Heart right ventricle (tissue), 16 donors: ENCODE measurements around the gene AHNAK2. TPM values are rescaled to one million over a fixed set of nuclear protein-coding genes. Genes with fewer than 3 reads are reported as not detected.

Experiments used
- ATAC-seq, 8 donors: fragments of 200-7000 bp; cut with Tn5 transposase; one replicate each; pipeline ENCODE4 v1.9.1; 2020; ENCODE audit warnings: mild to moderate bottlenecking in 8 of 8, moderate library complexity in 8 of 8, moderate number of reproducible peaks in 1 of 8
- DNase-seq, 2 donors: peaks; one replicate each; pipeline ENCODE4 v3.0.0-alpha.2; 2020
- H3K27ac ChIP-seq, 10 donors: fragments of 200-600 bp; sonication (generic) in 2 of 10; one replicate each; pipeline versions ENCODE4 v1.5.0 to v1.8.0; 2020 to 2022; ENCODE audit warnings: mild to moderate bottlenecking in 3 of 10
- H3K27me3 ChIP-seq, 7 donors: fragments of 200-600 bp; one replicate each; pipeline ENCODE4 v1.8.0; 2021 to 2022; ENCODE audit warnings: mild to moderate bottlenecking in 2 of 7
- H3K36me3 ChIP-seq, 9 donors: fragments of 200-600 bp; sonication (generic) in 1 of 9; one replicate each; pipeline versions ENCODE4 v1.5.0 to v1.8.0; 2020 to 2022; ENCODE audit warnings: mild to moderate bottlenecking in 2 of 9
- H3K4me1 ChIP-seq, 9 donors: fragments of 200-600 bp; sonication (generic) in 1 of 9; one replicate each; pipeline versions ENCODE4 v1.5.0 to v1.8.0; 2020 to 2022; ENCODE audit warnings: mild to moderate bottlenecking in 4 of 9
- H3K4me3 ChIP-seq, 10 donors: fragments of 200-600 bp; sonication (generic) in 2 of 10; one replicate each; pipeline versions ENCODE4 v1.5.0 to v1.8.0; 2020 to 2022; ENCODE audit warnings: mild to moderate bottlenecking in 7 of 10, moderate library complexity in 2 of 10
- H3K9me3 ChIP-seq, 11 donors: fragments of 200-600 bp in 10 of 11; sonication (generic) in 2 of 11; one replicate each; pipeline versions ENCODE4 v1.5.0 to v1.8.0; 2013 to 2022; ENCODE audit warnings: mild to moderate bottlenecking in 2 of 11, control low read depth in 1 of 11, moderate library complexity in 1 of 11
- WGBS, 2 donors: extraction: QIAGEN DNeasy Blood & Tissue Kit; methylation state at CpG; one replicate each; pipeline ENCODE4 v1.1.7; 2013; ENCODE audit warnings: inconsistent platforms in 1 of 2; 5-methylcytosine and 5-hydroxymethylcytosine counted together
- intact Hi-C, 10 donors: fragments of 100-400 bp; cut with DNase I; formaldehyde crosslinking; loops; one replicate each; pipeline versions ENCODE4 v1.11.1 to v1.14.2; 2022
- polyA plus RNA-seq, 2 donors: library from polyadenylated mRNA; stranded (reverse); fragments of 200-250 nt; gene quantifications; one replicate each; pipeline ENCODE4 v1.2.3, GENCODE V29; 2013
- total RNA-seq, 10 donors: library from RNA; stranded (reverse); fragmentation: NEBNext Ultra II Directional in 3 of 10; extraction: Animal tissue kit (Norgen Biotek cat#: 25700) in 3 of 10; gene quantifications; one replicate each; pipeline versions ENCODE4 v1.2.1 to v1.2.4, GENCODE V29; 2021 to 2023
- TF ChIP-seq, protein P1 (sequence below), 9 donors: fragments of 200-600 bp; sonication (generic) in 2 of 9; IDR thresholded peaks; one replicate each; pipeline versions ENCODE4 v1.5.0 to v1.8.0; 2021 to 2022; ENCODE audit warnings: antibody characterized with exemption in 9 of 9, mild to moderate bottlenecking in 5 of 9, moderate library complexity in 1 of 9
- donor health status: Arrhythmogenic right ventricular cardiomyopathy.
- donor health status: ischemic (EF 13 %, LVEDD 7.1; RV severe dilation, severe dysfunction).
- donor health status: healthy with polysubstance abuse.
- donor health status: DM: no; HTN: yes; CAD: no.
- donor health status: DM: no; HTN: no; CAD: no.
- donor health status: ischemic (EF 25% LVEDD 6.9; RV normal size, moderate dysfunction).
- donor health status: ischemic (EF 25% LVEDD 5.7; RV mildly dilated, moderate dysfunction).
- donor health status: healthy.
- donor health status: DM: yes; HTN: yes; CAD: no.
- donor health status: Ischemic cardiomyopathy.
- donor health status: ischemic (EF 35%, LVEDD 5.7; RV mildly dilated, moderate dysfunction).
- donor health status: nonischemic (EF 11% LVEDD 7.7; RV severe dilation, severe dysfunction).
- donor health status: DM: yes; HTN: yes; CAD: no.
- donor health status: PGD.
- donor health status: ischemic (EF 29% LVEDD 5.4; RV normal size, mild dysfunction).
- donor health status: nonischemic (EF 23%, LVEDD 6.1; RV moderate dilation, normal function).

The AHNAK2 gene
- total and polyA plus RNA-seq, 12 donors = 1.1 to 29.5 (median 3.1) TPM

DNA sequence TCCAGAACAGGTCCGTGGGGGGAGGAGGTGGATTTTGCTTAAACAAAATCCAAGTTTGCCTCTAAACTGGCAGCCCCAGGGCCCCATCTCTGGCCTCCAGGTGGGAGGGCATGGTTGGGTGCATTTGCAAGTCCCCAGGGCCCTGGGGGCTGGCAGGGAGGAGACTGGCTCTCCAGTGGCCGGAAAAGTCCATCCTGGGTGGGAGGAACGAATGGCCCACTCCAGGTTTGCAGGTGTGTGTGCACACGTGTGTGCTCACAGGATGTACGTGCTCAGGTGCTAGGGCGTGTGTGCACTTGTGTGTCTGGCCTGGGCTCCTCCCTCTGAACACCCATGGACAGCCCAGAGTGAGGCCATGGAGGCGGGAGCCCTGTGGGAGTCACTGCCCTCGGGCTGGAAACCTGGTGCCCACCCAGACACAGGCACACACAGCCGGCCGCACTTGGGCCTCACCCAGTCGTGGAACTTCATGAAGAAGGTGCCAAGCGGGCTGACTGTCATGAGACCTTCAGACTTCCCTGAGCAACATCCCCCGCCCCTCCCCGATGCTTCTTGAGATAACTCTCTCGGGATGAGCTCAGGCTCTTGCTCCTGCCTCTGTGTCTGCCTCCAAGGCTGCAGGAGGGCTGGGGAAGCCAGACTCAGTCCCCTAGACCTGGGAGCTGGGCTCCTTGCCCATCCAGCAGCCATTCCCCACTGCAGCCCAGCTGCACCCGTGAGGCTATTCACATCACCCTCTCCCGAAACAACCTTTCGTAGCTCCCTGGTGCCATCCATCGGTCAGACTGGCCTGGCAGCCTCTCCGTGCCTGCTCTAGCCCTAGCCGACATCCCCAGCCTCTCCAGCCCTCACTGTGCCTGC lies 9.4 kb downstream of the AHNAK2 start:
- TF ChIP-seq, protein P1, sequence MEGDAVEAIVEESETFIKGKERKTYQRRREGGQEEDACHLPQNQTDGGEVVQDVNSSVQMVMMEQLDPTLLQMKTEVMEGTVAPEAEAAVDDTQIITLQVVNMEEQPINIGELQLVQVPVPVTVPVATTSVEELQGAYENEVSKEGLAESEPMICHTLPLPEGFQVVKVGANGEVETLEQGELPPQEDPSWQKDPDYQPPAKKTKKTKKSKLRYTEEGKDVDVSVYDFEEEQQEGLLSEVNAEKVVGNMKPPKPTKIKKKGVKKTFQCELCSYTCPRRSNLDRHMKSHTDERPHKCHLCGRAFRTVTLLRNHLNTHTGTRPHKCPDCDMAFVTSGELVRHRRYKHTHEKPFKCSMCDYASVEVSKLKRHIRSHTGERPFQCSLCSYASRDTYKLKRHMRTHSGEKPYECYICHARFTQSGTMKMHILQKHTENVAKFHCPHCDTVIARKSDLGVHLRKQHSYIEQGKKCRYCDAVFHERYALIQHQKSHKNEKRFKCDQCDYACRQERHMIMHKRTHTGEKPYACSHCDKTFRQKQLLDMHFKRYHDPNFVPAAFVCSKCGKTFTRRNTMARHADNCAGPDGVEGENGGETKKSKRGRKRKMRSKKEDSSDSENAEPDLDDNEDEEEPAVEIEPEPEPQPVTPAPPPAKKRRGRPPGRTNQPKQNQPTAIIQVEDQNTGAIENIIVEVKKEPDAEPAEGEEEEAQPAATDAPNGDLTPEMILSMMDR (IDR thresholded peaks at IDR 0.05) = peak in 1 of 9 donors; percentile 8
- Histone ChIP-seq H3K4me1 (peaks cover 18 to 72% (median 43%) of the 10 kb centered on the region in 9 donors), H3K27me3 (peaks cover 0 to 33% (median 0%) of the 10 kb centered on the region in 7 donors), H3K9me3 (no peaks in the 10 kb centered on the region), H3K36me3 (no peaks in the 10 kb centered on the region), H3K27ac (peak overlapping the region in 8 of 10 donors; percentile 1 to 78 (median 68)), H3K4me3 (peak overlapping the region in 8 of 10 donors; percentile 14 to 60 (median 46))
- intact Hi-C loops = loop anchor here in 1 of 10 donors (5.0 kb wide), 1 partner anchor 36 kb away; no protein-coding TSS in a partner anchor
- DNase-seq = no peak
- ATAC-seq = no peak
- 62 to 63% methylated on average over 21 of the region's 21 CpGs for WGBS, 2 donors

DNA sequence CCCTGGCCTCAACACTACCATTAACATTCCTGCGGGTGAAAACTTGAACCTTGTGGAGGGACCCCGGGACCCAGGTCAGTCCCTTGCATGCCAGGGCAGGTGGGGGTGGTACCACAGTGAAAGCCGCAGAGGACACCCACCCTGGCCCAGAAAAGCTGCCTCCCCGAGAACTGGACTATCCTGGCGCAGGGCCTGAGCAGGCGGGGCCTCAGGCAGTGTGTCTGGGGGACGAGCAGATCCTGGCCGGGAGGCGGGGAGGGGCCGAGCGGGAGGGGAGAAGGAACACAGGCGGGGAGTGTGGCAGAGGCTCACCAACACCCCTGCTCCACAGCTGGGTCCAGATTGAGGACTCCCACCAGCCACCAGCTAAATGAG lies 10.0 kb downstream of the AHNAK2 start:
- peak in 7 of 8 donors; percentile 41 to 81 (median 66) for ATAC-seq
- H3K4me1 ChIP-seq = peaks cover 17 to 66% (median 37%) of the 10 kb centered on the region in 9 donors
- peak; percentile 82 for DNase-seq

DNA sequence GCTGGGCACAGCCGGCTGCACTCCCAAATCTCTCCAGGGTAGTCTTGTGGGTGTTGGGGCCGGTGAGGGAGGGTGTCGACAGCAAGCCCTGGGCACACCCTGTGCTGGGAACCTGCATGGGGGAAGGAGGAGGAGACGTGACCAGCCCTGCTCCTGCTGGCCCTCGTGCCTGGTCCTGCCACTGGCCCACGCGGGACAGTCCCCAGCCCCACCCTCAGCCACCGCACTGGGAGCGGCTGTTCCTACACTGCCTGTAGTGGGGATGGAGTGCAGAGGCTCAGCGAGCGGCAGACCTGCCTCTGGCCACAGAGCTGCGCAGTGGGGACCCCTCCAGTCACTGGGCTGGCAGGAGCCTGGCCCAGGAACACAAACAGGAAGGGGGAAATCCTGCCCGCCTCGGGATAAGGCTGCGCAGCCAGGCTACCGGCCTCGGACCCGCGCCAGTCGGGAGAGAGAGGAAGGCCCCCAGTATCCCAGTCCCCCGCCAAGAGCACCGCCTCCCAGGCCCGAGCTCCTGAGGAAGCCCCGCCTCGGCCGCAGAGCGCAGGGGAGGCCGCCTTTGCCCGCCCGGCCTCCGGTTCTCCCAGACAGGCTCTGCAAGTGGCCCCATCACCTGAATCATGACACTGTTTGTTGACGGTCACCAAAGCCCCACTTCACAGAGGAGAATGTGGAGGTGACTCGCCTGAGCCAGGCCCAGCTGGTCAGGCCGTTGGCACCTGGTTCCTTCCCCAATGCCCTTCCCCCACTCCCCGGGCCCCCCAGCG lies 10.6 kb downstream of the AHNAK2 start:
- H3K27me3 ChIP-seq = peaks cover 0 to 33% (median 0%) of the 10 kb centered on the region in 7 donors
- H3K36me3 ChIP-seq = no peaks in the 10 kb centered on the region
- peak overlapping the region; percentile 1 to 78 (median 64) for H3K27ac ChIP-seq
- TF ChIP-seq, protein P1 (IDR thresholded peaks at IDR 0.05) = no peak
- WGBS, 2 donors = 2 to 3% methylated on average over 36 of the region's 36 CpGs
- peak overlapping the region; percentile 6 to 60 (median 44) for H3K4me3 ChIP-seq
- DNase-seq (peak; percentile 38 to 71), ATAC-seq (peak; percentile 47 to 76 (median 68))
- intact Hi-C loops = loop anchor here in 1 of 10 donors (5.0 kb wide), 1 partner anchor 35 kb away; no protein-coding TSS in a partner anchor
- peaks cover 17 to 60% (median 31%) of the 10 kb centered on the region in 9 donors for H3K4me1 ChIP-seq
- no peaks in the 10 kb centered on the region for H3K9me3 ChIP-seq

More for the DNA sequence above, 10.0 kb downstream of the AHNAK2 start:
- TF ChIP-seq, protein P1 (IDR thresholded peaks at IDR 0.05) = no peak
- Histone ChIP-seq H3K36me3 (no peaks in the 10 kb centered on the region), H3K27me3 (peaks cover 0 to 33% (median 0%) of the 10 kb centered on the region in 7 donors), H3K27ac (peak overlapping the region in 9 of 10 donors; percentile 1 to 78 (median 66)), H3K9me3 (no peaks in the 10 kb centered on the region), H3K4me3 (peak overlapping the region; percentile 6 to 60 (median 44))
- intact Hi-C loops = loop anchor here in 1 of 10 donors (5.0 kb wide), 1 partner anchor 36 kb away; no protein-coding TSS in a partner anchor
- WGBS, 2 donors = 4 to 5% methylated on average over 12 of the region's 12 CpGs

DNA sequence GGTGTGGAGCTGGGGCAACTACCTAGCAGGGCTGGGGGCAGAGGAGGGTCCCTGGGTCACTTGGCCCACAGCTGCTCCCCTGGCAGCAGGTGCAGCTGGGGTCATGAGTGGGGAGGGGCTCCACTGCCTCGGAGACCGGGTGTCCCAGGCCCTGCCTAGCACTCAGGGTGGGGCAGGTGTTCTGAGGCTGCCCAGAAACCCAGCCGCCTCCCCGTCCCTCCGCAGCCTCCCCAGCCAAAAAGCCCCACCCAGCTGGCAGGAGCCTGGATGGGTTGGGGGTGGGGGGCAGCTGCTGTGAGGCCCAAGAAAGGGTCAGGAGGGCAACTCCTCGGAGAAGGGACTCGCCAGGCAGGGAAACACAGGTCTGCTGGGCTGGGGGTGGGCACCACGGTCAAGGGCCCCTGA lies 11.2 kb downstream of the AHNAK2 start:
- TF ChIP-seq, protein P1 (IDR thresholded peaks at IDR 0.05) = no peak
- H3K4me1 ChIP-seq = peaks cover 17 to 55% (median 28%) of the 10 kb centered on the region in 9 donors
- H3K4me3 ChIP-seq = peak overlapping the region in 5 of 10 donors; percentile 33 to 51 (median 49)
- intact Hi-C loops = loop anchor here in 1 of 10 donors (5.0 kb wide), 1 partner anchor 35 kb away; no protein-coding TSS in a partner anchor
- WGBS, 2 donors = 32% methylated on average over 8 of the region's 8 CpGs
- peak overlapping the region in 9 of 10 donors; percentile 22 to 78 (median 66) for H3K27ac ChIP-seq
- peaks cover 0 to 33% (median 0%) of the 10 kb centered on the region in 7 donors for H3K27me3 ChIP-seq
- DNase-seq = no peak
- ATAC-seq = peak in 6 of 8 donors; percentile 3 to 50 (median 18)
- no peaks in the 10 kb centered on the region for H3K36me3 ChIP-seq
- H3K9me3 ChIP-seq = no peaks in the 10 kb centered on the region
